Endodermal cell (in vitro differentiated cells): ENCODE measurements around the gene SBK1. TPM values are rescaled to one million over a fixed set of nuclear protein-coding genes. Genes with fewer than 3 reads are reported as not detected.
A peak's percentile ranks its signal among the peaks of the same experiment; 100 is the strongest.

Experiments
- DNase-seq: peaks from one replicate; pipeline ENCODE4 v3.0.0-alpha.2; 2017
- H3K27ac ChIP-seq: 2 replicates; pipeline ENCODE4 v1.5.1; 2013; ENCODE audit warnings: mild to moderate bottlenecking, low read depth, low read length, moderate library complexity
- H3K27me3 ChIP-seq: 2 replicates; pipeline ENCODE4 v1.6.1; 2013; ENCODE audit warnings: mild to moderate bottlenecking, low read length, moderate library complexity; ENCODE audit not compliant: insufficient read depth, control insufficient read depth, poor library complexity, severe bottlenecking
- H3K36me3 ChIP-seq: 2 replicates; pipeline ENCODE4 v1.7.0; 2013; ENCODE audit warnings: mild to moderate bottlenecking, low read length, moderate library complexity; ENCODE audit not compliant: control insufficient read depth, insufficient read depth
- H3K4me1 ChIP-seq: one replicate; pipeline ENCODE4 v1.7.0; 2013; ENCODE audit warnings: low read length; ENCODE audit not compliant: control insufficient read depth, insufficient read depth
- H3K4me3 ChIP-seq: 2 replicates; pipeline ENCODE4 v1.5.1; 2013; ENCODE audit warnings: mild to moderate bottlenecking, low read length, moderate library complexity
- H3K9ac ChIP-seq: 2 replicates; pipeline ENCODE4 v1.6.1; 2013; ENCODE audit warnings: mild to moderate bottlenecking, low read length, moderate library complexity; ENCODE audit not compliant: poor library complexity, severe bottlenecking; ENCODE audit errors: extremely low read depth
- H3K9me3 ChIP-seq: 2 replicates; pipeline ENCODE4 v1.6.1; 2013; ENCODE audit warnings: mild to moderate bottlenecking, low read length, moderate library complexity; ENCODE audit not compliant: control insufficient read depth
- H3K27ac Mint-ChIP-seq: 2 replicates; pipeline ENCODE4 v1.8.0; 2020; ENCODE audit warnings: mixed read lengths
- H3K27me3 Mint-ChIP-seq: 2 replicates; pipeline ENCODE4 v1.8.0; 2021; ENCODE audit warnings: mild to moderate bottlenecking, mixed read lengths; ENCODE audit not compliant: insufficient read depth
- H3K36me3 Mint-ChIP-seq: 2 replicates; pipeline ENCODE4 v1.8.0; 2020; ENCODE audit warnings: low read depth, mixed read lengths
- H3K4me1 Mint-ChIP-seq: 2 replicates; pipeline ENCODE4 v1.8.0; 2020; ENCODE audit warnings: mixed read lengths
- H3K4me3 Mint-ChIP-seq: 2 replicates; pipeline ENCODE4 v1.8.0; 2020; ENCODE audit warnings: mild to moderate bottlenecking, moderate library complexity, mixed read lengths
- H3K9me3 Mint-ChIP-seq: 2 replicates; pipeline ENCODE4 v1.8.0; 2020; ENCODE audit warnings: mild to moderate bottlenecking, mixed read lengths
- WGBS, 2 experiments: methylation state at CpG; one replicate each; pipeline versions ENCODE4 v1.1.5 to v1.1.7; 2013; ENCODE audit warnings: missing lambda C conversion rate in 2 of 2, mixed read lengths in 1 of 2; ENCODE audit not compliant: insufficient coverage in 1 of 2, insufficient read length in 1 of 2; 5-methylcytosine and 5-hydroxymethylcytosine counted together
- total RNA-seq, 2 donors: library from RNA; stranded (reverse); fragmentation: NEBNext Ultra II Directional in 1 of 2; extraction: Animal tissue kit (Norgen Biotek cat#: 25700) in 1 of 2; gene quantifications; 2 replicates in 1 of 2; 3 replicates in 1 of 2; pipeline ENCODE4 v1.2.1, GENCODE V29; 2021
- TF ChIP-seq, protein P1 (sequence below): fragments of 200-600 bp; sonication (generic); conservative IDR thresholded peaks from 2 replicates; pipeline ENCODE4 v1.5.0; 2021; ENCODE audit warnings: antibody characterized with exemption, mild to moderate bottlenecking

The SBK1 gene
- total RNA-seq, 2 donors from 2014 or later, result 55.9 to 62.5 TPM

- Mint-ChIP-seq H3K27ac (no peak overlapping the region), H3K27me3 (peaks cover 7% of the 10 kb centered on the region), H3K4me3 (no peak overlapping the region), H3K36me3 (peaks cover 11% of the 10 kb centered on the region), H3K9me3 (no peaks in the 10 kb centered on the region), H3K4me1 (peaks cover 4% of the 10 kb centered on the region)
- DNase-seq, result no peak
- Histone ChIP-seq H3K4me3 (no peak overlapping the region), H3K36me3 (no peaks in the 10 kb centered on the region), H3K4me1 (no peaks in the 10 kb centered on the region), H3K9ac (no peak overlapping the region), H3K9me3 (no peaks in the 10 kb centered on the region), H3K27ac (no peak overlapping the region), H3K27me3 (peaks cover 6% of the 10 kb centered on the region)
- 86 to 92% methylated on average over 6 to 8 of the region's 8 CpGs for WGBS, 2 experiments
- TF ChIP-seq, protein P1, sequence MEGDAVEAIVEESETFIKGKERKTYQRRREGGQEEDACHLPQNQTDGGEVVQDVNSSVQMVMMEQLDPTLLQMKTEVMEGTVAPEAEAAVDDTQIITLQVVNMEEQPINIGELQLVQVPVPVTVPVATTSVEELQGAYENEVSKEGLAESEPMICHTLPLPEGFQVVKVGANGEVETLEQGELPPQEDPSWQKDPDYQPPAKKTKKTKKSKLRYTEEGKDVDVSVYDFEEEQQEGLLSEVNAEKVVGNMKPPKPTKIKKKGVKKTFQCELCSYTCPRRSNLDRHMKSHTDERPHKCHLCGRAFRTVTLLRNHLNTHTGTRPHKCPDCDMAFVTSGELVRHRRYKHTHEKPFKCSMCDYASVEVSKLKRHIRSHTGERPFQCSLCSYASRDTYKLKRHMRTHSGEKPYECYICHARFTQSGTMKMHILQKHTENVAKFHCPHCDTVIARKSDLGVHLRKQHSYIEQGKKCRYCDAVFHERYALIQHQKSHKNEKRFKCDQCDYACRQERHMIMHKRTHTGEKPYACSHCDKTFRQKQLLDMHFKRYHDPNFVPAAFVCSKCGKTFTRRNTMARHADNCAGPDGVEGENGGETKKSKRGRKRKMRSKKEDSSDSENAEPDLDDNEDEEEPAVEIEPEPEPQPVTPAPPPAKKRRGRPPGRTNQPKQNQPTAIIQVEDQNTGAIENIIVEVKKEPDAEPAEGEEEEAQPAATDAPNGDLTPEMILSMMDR, result no peak
These were observed 10.3 kb upstream of the SBK1 start for GRCh38 chr16:28282045-28282444.

DNA sequence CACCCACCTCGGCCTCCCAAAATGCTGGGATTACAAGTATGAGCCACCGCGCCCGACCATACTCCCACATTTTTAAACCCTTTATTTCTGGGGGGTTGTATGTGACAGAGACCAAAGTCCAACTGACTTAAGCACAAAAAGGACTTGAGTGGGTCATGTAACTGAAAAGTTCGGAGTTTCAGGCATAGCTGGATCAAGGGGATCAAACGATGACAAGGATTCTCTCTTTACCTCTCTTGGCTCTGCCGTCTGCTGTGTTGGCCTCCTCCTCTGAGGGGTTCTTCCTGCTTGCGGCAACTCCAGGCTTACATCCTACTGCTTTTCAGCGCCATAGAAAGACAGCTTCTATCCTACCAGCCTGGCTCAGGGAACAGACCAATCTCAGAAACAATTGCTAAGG is 9.2 kb upstream of the SBK1 start:
- TF ChIP-seq, protein P1, result no peak
- Histone ChIP-seq H3K9me3 (no peaks in the 10 kb centered on the region), H3K4me1 (no peaks in the 10 kb centered on the region), H3K9ac (no peak overlapping the region), H3K4me3 (no peak overlapping the region), H3K27ac (no peak overlapping the region), H3K36me3 (no peaks in the 10 kb centered on the region), H3K27me3 (no peaks in the 10 kb centered on the region)
- Mint-ChIP-seq H3K27ac (no peak overlapping the region), H3K36me3 (peaks cover 11% of the 10 kb centered on the region), H3K4me3 (no peak overlapping the region), H3K4me1 (no peaks in the 10 kb centered on the region), H3K9me3 (no peaks in the 10 kb centered on the region), H3K27me3 (no peaks in the 10 kb centered on the region)
- DNase-seq, result no peak
- 90 to 96% methylated on average over 6 to 9 of the region's 9 CpGs for WGBS, 2 experiments

- H3K9me3 Mint-ChIP-seq, result no peaks in the 10 kb centered on the region
- H3K4me1 Mint-ChIP-seq, result no peaks in the 10 kb centered on the region
- TF ChIP-seq, protein P1, result no peak
- H3K27ac Mint-ChIP-seq, result no peak overlapping the region
- Histone ChIP-seq H3K27me3 (no peaks in the 10 kb centered on the region), H3K27ac (no peak overlapping the region), H3K36me3 (no peaks in the 10 kb centered on the region), H3K4me1 (no peaks in the 10 kb centered on the region), H3K4me3 (no peak overlapping the region), H3K9me3 (no peaks in the 10 kb centered on the region), H3K9ac (no peak overlapping the region)
- WGBS, 2 experiments, result 89 to 91% methylated on average over 8 to 15 of the region's 15 CpGs
- no peak overlapping the region for H3K4me3 Mint-ChIP-seq
- peaks cover 11% of the 10 kb centered on the region for H3K36me3 Mint-ChIP-seq
- peak; percentile 52 for DNase-seq
- H3K27me3 Mint-ChIP-seq, result no peaks in the 10 kb centered on the region
These were observed 8.3 kb upstream of the SBK1 start for GRCh38 chr16:28283798-28284577.
